Endothelial cell (in vitro differentiated cells): ENCODE measurements around the gene SGSM2. TPM values are rescaled to one million over a fixed set of nuclear protein-coding genes. Genes with fewer than 3 reads are reported as not detected.

Source experiments
- DNase-seq: peaks from one replicate; pipeline ENCODE4 v3.0.0; 2021; ENCODE audit warnings: low spot score
- H3K27ac Mint-ChIP-seq: one replicate; pipeline ENCODE4 v1.8.0; 2021; ENCODE audit warnings: mixed read lengths, inconsistent platforms; ENCODE audit not compliant: unreplicated experiment
- H3K27me3 Mint-ChIP-seq: one replicate; pipeline ENCODE4 v1.8.0; 2021; ENCODE audit warnings: mild to moderate bottlenecking, moderate library complexity, mixed read lengths, inconsistent platforms; ENCODE audit not compliant: unreplicated experiment
- H3K36me3 Mint-ChIP-seq: one replicate; pipeline ENCODE4 v1.8.0; 2021; ENCODE audit warnings: mild to moderate bottlenecking, low read depth, mixed read lengths, inconsistent platforms; ENCODE audit not compliant: unreplicated experiment
- H3K4me1 Mint-ChIP-seq: one replicate; pipeline ENCODE4 v1.8.0; 2021; ENCODE audit warnings: mild to moderate bottlenecking, mixed read lengths, inconsistent platforms; ENCODE audit not compliant: unreplicated experiment
- H3K4me3 Mint-ChIP-seq: one replicate; pipeline ENCODE4 v1.8.0; 2021; ENCODE audit warnings: mild to moderate bottlenecking, mixed read lengths, inconsistent platforms; ENCODE audit not compliant: unreplicated experiment
- H3K9me3 Mint-ChIP-seq: one replicate; pipeline ENCODE4 v1.8.0; 2021; ENCODE audit warnings: mixed read lengths, inconsistent platforms; ENCODE audit not compliant: unreplicated experiment
- CTCF ChIP-seq: fragments of 200-600 bp; sonication (generic); IDR thresholded peaks from one replicate; pipeline ENCODE4 v1.5.0; 2021; ENCODE audit warnings: antibody characterized with exemption; ENCODE audit not compliant: unreplicated experiment
- total RNA-seq: library from RNA; stranded (reverse); fragmentation: NEBNext Ultra II Directional; extraction: Animal tissue kit (Norgen Biotek cat#: 25700); gene quantifications from one replicate; pipeline ENCODE4 v1.2.1, GENCODE V29; 2021; ENCODE audit not compliant: unreplicated experiment

SGSM2 gene
- total RNA-seq, 1 donor from 2014 or later: 65.4 TPM

DNA sequence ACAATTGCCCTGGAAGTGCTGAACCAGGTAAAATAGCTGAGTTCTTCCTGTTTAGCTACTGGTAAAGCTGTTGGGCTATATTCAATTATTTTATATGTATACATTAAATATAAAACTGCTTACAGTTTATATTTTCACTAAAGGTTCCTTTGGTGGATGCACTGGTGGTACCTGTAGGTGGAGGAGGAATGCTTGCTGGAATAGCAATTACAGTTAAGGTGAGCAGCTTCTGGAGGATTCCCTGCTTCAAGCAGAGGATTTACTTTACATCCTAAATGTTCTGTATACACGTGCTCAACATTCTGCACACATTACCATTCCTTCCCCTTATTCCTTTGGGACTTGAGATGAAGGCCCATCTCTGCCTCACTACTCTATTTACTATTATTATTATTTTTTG lies 15.9 kb upstream of the SGSM2 start:
- no peak for DNase-seq
- H3K4me1 Mint-ChIP-seq: no peaks in the 10 kb centered on the region
- no peaks in the 10 kb centered on the region for H3K9me3 Mint-ChIP-seq
- TF ChIP-seq CTCF: no peak
- no peak overlapping the region for H3K4me3 Mint-ChIP-seq
- peaks cover 2% of the 10 kb centered on the region for H3K27me3 Mint-ChIP-seq
- peaks cover 35% of the 10 kb centered on the region for H3K36me3 Mint-ChIP-seq
- H3K27ac Mint-ChIP-seq: no peak overlapping the region

DNA sequence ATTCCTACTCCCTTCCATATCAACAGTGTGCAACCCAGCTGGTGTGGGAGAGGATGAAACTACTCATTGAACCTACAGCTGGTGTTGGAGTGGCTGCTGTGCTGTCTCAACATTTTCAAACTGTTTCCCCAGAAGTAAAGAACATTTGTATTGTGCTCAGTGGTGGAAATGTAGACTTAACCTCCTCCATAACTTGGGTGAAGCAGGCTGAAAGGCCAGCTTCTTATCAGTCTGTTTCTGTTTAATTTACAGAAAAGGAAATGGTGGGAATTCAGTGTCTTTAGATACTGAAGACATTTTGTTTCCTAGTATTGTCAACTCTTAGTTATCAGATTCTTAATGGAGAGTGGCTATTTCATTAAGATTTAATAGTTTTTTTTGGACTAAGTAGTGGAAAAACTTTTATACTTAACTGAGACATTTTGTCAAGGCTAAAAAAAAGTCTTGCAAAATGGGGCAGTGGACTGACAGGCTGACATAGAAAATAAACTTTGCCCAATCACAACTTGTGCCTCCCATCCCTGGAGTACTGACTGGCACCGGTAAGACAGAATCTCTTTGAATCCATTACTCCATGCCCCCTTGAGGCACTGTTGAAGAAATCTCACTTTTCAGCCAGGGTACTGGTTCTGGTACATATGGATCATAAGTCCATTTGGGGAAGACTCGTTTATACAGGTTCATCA lies 13.5 kb upstream of the SGSM2 start:
- no peak for DNase-seq
- H3K9me3 Mint-ChIP-seq: no peaks in the 10 kb centered on the region

DNA sequence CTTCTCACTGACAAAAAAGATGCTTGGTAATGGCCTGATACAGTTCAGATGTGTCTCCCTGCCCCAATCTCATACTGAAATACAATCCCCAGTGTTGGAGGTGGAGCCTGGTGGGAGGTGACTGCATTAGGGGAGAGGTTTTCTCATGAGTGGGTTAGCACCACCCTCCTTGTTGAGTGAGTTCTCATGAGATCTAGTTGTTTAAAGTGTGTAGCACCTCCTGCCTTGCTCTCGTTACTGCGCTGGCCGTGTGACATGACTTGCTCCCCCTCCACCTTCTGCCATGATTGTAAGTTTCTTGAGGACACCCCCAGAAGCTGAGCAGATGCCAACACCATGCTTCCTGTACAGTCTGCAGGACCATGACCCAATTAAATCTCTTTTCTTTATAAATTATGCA lies 6.0 kb upstream of the SGSM2 start:
- Mint-ChIP-seq H3K36me3 (peaks cover 20% of the 10 kb centered on the region), H3K9me3 (no peaks in the 10 kb centered on the region), H3K27ac (no peak overlapping the region)

More for the DNA sequence above, 13.5 kb upstream of the SGSM2 start:
- Mint-ChIP-seq H3K4me1 (no peaks in the 10 kb centered on the region), H3K27me3 (peaks cover 2% of the 10 kb centered on the region), H3K36me3 (peaks cover 38% of the 10 kb centered on the region), H3K27ac (no peak overlapping the region), H3K4me3 (no peak overlapping the region)
- TF ChIP-seq CTCF: no peak

DNA sequence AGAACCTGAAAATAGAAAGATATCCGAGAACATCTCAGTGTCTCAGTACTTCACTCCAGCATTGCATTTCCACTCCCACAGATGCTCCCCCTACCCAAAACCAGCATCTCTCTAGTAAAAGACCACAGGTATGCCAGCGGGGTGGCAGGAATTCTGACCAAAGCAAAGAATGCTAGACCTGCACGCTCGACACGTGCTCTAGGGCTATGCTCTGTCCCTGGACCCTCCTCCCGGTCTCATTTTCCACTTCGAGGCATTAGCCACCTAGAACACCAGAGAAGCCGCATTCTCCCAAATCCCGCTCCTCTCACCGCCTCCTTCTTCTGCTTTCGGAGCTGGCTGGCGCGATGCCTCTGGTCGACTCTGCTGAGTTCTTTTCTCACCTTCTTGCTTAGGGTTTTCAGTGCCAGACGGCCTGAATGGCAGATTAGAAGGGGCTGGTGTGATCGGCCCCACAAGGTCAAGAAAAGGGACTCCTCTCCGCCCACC lies 1.5 kb upstream of the SGSM2 start:
- Mint-ChIP-seq H3K4me1 (peaks cover 12% of the 10 kb centered on the region), H3K36me3 (peaks cover 10% of the 10 kb centered on the region), H3K4me3 (peak overlapping the region; percentile 99), H3K27ac (peak overlapping the region; percentile 89), H3K9me3 (no peaks in the 10 kb centered on the region), H3K27me3 (peaks cover 10% of the 10 kb centered on the region)
- DNase-seq: peak; percentile 16
- no peak for TF ChIP-seq CTCF

More for the DNA sequence above, 6.0 kb upstream of the SGSM2 start:
- Mint-ChIP-seq H3K4me1 (peaks cover 12% of the 10 kb centered on the region), H3K27me3 (peaks cover 6% of the 10 kb centered on the region), H3K4me3 (no peak overlapping the region)
- no peak for TF ChIP-seq CTCF
- DNase-seq: no peak

- H3K27ac Mint-ChIP-seq: peak within 1 kb of the TSS; percentile 89
- H3K9me3 Mint-ChIP-seq: no peaks in the 10 kb centered on the region
- peak within 1 kb of the TSS; percentile 99 for H3K4me3 Mint-ChIP-seq
- peaks cover 10% of the 10 kb centered on the region for H3K36me3 Mint-ChIP-seq
- peaks cover 10% of the 10 kb centered on the region for H3K27me3 Mint-ChIP-seq
- DNase-seq: peak; percentile 91
- no peak for TF ChIP-seq CTCF
- H3K4me1 Mint-ChIP-seq: peaks cover 12% of the 10 kb centered on the region
Observed at GRCh38 chr17:2336215-2336851, 968 bp upstream of the SGSM2 start, which contains the start of gene TSR1. Gene TSR1, minus strand, starts transcription at chr17:2336457. Its CDS starts 30 bp downstream, at chr17:2336427.
